Measurements from ENCODE around the gene STX16.

STX16 gene

GRCh38 chr20:58625585-58625984 lies 25.5 kb upstream of the STX16 start:
- no peak for DNase-seq (ENCODE audit: extremely low read depth, low read depth)
- TF ChIP-seq CTCF (IDR thresholded peaks at IDR 0.05; ENCODE audit: low read depth, low read length) = no peak

GRCh38 chr20:58626051-58626450 lies 25.0 kb upstream of the STX16 start:
- no peak for DNase-seq (ENCODE audit: extremely low read depth, low read depth)
- TF ChIP-seq CTCF (IDR thresholded peaks at IDR 0.05; ENCODE audit: low read depth, low read length) = no peak

- TF ChIP-seq CTCF (IDR thresholded peaks at IDR 0.05; ENCODE audit: low read depth, low read length) = no peak
Observed at GRCh38 chr20:58627212-58628072, 23.6 kb upstream of the STX16 start.

GRCh38 chr20:58628491-58629214 lies 22.4 kb upstream of the STX16 start:
- no peak for DNase-seq (ENCODE audit: extremely low read depth, low read depth)
- no peak for TF ChIP-seq CTCF (IDR thresholded peaks at IDR 0.05; ENCODE audit: low read depth, low read length)

More at GRCh38 chr20:58627212-58628072, 23.6 kb upstream of the STX16 start:
- DNase-seq (ENCODE audit: extremely low read depth, low read depth) = no peak

- DNase-seq (ENCODE audit: extremely low read depth, low read depth) = no peak
- TF ChIP-seq CTCF (IDR thresholded peaks at IDR 0.05; ENCODE audit: low read depth, low read length) = no peak
Observed at GRCh38 chr20:58629215-58629580, 21.9 kb upstream of the STX16 start.

- no peak for TF ChIP-seq CTCF (IDR thresholded peaks at IDR 0.05; ENCODE audit: low read depth, low read length)
- no peak for DNase-seq (ENCODE audit: extremely low read depth, low read depth)
Observed at GRCh38 chr20:58630063-58630462, 21.0 kb upstream of the STX16 start.
